ENCODE results near the gene TUBB3. TPM values are rescaled to one million over a fixed set of nuclear protein-coding genes. Genes with fewer than 3 reads are reported as not detected.
A peak's percentile ranks its signal among the peaks of the same experiment; 100 is the strongest.

TUBB3 gene
- total RNA-seq, 1 experiment from 2014 or later, result 209 TPM

GRCh38 chr16:89973235-89973634 is 50.1 kb downstream of the TUBB3 start:
- CTCF ChIA-PET, result interaction anchor here (1.0 to 1.7 kb wide), 3 partner anchors 25 to 50 kb away, joined by 4 to 6 read pairs (median 5); partner anchors contain the start of gene TUBB3
- H3K4me3 Mint-ChIP-seq, result peak overlapping the region; percentile 97
- peaks cover 16% of the 10 kb centered on the region for H3K4me1 Mint-ChIP-seq
- peaks cover 16% of the 10 kb centered on the region for H3K27me3 Mint-ChIP-seq (ENCODE audit: low read depth)
- H3K36me3 Mint-ChIP-seq, result peaks cover 32% of the 10 kb centered on the region
- DNase-seq (ENCODE audit: low spot score), result no peak
- TF ChIP-seq TCF7 (CRISPR knock-in tag; IDR thresholded peaks at IDR 0.05; ENCODE audit: low read depth), result no peak
- no peak for TF ChIP-seq ZNF425 (CRISPR knock-in tag; conservative IDR thresholded peaks at IDR 0.05)
- TF ChIP-seq ATF2 (CRISPR knock-in tag; IDR thresholded peaks at IDR 0.05; ENCODE audit: borderline replicate concordance, low read depth), result no peak
- no peak for TF ChIP-seq ZNF423 (CRISPR knock-in tag; IDR thresholded peaks at IDR 0.05)
- no peak for TF ChIP-seq FOXK1 (CRISPR knock-in tag; IDR thresholded peaks at IDR 0.05)
- no peak for TF ChIP-seq RELA (CRISPR knock-in tag; IDR thresholded peaks at IDR 0.05; ENCODE audit: borderline replicate concordance)
- TF ChIP-seq IRF1 (CRISPR knock-in tag; IDR thresholded peaks at IDR 0.05), result no peak
- no peak for TF ChIP-seq ZNF317 (CRISPR knock-in tag; IDR thresholded peaks at IDR 0.05; ENCODE audit: borderline replicate concordance, low read depth)
- TF ChIP-seq ATF1 (CRISPR knock-in tag; IDR thresholded peaks at IDR 0.05), result no peak
- TF ChIP-seq JUN (CRISPR knock-in tag; IDR thresholded peaks at IDR 0.05), result no peak
- H3K9me3 Mint-ChIP-seq, result peaks cover 25% of the 10 kb centered on the region
- peak overlapping the region; percentile 98 for H3K27ac Mint-ChIP-seq
- POLR2A ChIA-PET, result interaction anchor here (0.8 to 1.6 kb wide), 6 partner anchors 22 to 144 kb away, joined by 3 to 4 read pairs (median 3); partner anchors contain the start of gene MC1R
- no peak for ATAC-seq

- peak overlapping the region; percentile 97 for H3K4me3 Mint-ChIP-seq
- DNase-seq (ENCODE audit: low spot score) (no peak), ATAC-seq (no peak)
- ChIA-PET POLR2A (interaction anchor here (1.3 kb wide), 1 partner anchor 55 kb away, joined by 3 read pairs; the partner anchor contains the start of gene MC1R), CTCF (interaction anchor here (1.4 to 1.7 kb wide), 2 partner anchors 26 to 51 kb away, joined by 5 to 6 read pairs; partner anchors contain the start of gene TUBB3)
- H3K4me1 Mint-ChIP-seq, result peaks cover 16% of the 10 kb centered on the region
- peaks cover 32% of the 10 kb centered on the region for H3K36me3 Mint-ChIP-seq
- H3K27ac Mint-ChIP-seq, result peak overlapping the region; percentile 84; the same call in 1 of the 2 replicates
- H3K9me3 Mint-ChIP-seq, result peaks cover 21% of the 10 kb centered on the region
- peaks cover 16% of the 10 kb centered on the region for H3K27me3 Mint-ChIP-seq (ENCODE audit: low read depth)
- TF ChIP-seq NR2C2 (CRISPR knock-in tag; IDR thresholded peaks at IDR 0.05) (no peak), PRDM15 (CRISPR knock-in tag; IDR thresholded peaks at IDR 0.05) (no peak), ZBTB21 (CRISPR knock-in tag; IDR thresholded peaks at IDR 0.05; ENCODE audit: borderline replicate concordance) (no peak), STAT6 (CRISPR knock-in tag; conservative IDR thresholded peaks at IDR 0.05; ENCODE audit: low read depth) (no peak), MAX (CRISPR knock-in tag; IDR thresholded peaks at IDR 0.05) (no peak), JUN (CRISPR knock-in tag; IDR thresholded peaks at IDR 0.05) (no peak), GRHL2 (CRISPR knock-in tag; IDR thresholded peaks at IDR 0.05; ENCODE audit: insufficient replicate concordance, severe bottlenecking) (no peak), FOXK1 (CRISPR knock-in tag; IDR thresholded peaks at IDR 0.05) (no peak), ZNF532 (CRISPR knock-in tag; IDR thresholded peaks at IDR 0.05; ENCODE audit: borderline replicate concordance) (no peak)
These were observed 50.7 kb downstream of the TUBB3 start for GRCh38 chr16:89973654-89974335.

All from WTC11 (cell line).